Measurements from ENCODE around the gene FMO3. TPM values are rescaled to one million over a fixed set of nuclear protein-coding genes. Genes with fewer than 3 reads are reported as not detected.

Gene FMO3
- total RNA-seq, 1 donor from 2014 or later = not detected

DNA sequence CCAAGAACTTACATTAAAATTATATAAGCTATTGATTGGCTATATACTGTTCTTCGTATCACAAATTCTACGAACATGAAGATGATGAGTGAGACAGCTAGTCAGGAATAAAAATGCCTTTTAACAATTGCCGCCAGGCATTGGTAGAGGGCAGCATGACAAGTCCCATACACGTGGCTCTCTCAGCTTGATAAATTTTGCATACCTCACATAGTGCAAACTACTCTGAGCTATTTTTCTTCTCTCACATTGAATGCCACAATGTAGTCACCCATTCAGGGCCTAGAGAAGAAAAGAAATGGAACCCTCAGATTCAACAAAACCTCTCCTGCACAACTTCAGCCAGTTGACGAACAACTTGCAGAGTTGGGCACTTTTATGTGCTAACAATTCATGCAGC is 67.4 kb downstream of the FMO3 start:
- no peak overlapping the region for H3K27ac Mint-ChIP-seq
- H3K9me3 Mint-ChIP-seq = no peaks in the 10 kb centered on the region
- no peak for DNase-seq
- no peaks in the 10 kb centered on the region for H3K27me3 Mint-ChIP-seq
- H3K4me3 Mint-ChIP-seq = no peak overlapping the region
- H3K36me3 Mint-ChIP-seq (ENCODE audit: low read depth) = no peaks in the 10 kb centered on the region
- intact Hi-C loops (cut with micrococcal nuclease) = no loop called here
- no peaks in the 10 kb centered on the region for H3K4me1 Mint-ChIP-seq

DNA sequence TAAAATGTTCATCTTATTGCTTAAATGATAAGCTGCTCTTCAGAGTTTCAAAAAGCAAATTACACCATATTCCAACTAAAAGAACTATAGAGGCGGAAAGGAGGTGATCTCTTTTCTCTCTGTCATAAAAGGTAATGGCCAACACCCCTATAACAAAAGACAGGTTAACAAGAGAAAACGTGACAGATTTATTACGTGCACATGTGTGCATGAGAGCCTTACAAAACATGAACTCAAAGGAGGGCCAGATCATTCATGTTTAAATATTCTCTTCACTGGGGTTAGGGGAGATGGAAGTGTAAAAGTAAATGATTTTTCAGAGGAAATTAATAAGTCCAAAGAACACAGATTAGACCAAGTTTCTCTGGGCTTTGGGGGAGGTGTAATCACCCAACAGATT is 67.8 kb downstream of the FMO3 start:
- H3K27me3 Mint-ChIP-seq = no peaks in the 10 kb centered on the region
- H3K9me3 Mint-ChIP-seq = no peaks in the 10 kb centered on the region
- no peaks in the 10 kb centered on the region for H3K4me1 Mint-ChIP-seq
- H3K36me3 Mint-ChIP-seq (ENCODE audit: low read depth) = no peaks in the 10 kb centered on the region
- intact Hi-C loops (cut with micrococcal nuclease) = no loop called here
- H3K27ac Mint-ChIP-seq = no peak overlapping the region
- no peak for DNase-seq
- H3K4me3 Mint-ChIP-seq = no peak overlapping the region

DNA sequence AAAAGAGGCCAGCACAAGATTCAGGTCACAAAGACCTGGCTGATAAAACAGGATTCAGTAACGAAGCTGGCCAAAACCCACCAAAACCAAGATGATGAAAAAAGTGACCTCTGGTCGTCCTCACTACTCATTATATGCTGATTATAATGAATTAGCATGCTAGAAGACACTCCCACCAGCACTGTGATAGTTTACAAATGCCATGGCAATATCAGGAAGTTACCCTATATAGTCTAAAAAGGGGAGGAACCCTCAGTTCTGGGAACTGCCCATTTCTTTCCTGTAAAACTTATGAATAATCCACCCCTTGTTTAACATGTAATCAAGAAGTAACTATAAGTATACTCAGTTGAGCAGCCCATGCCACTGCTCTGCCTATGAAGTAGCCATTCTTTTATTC is 68.4 kb downstream of the FMO3 start:
- H3K4me3 Mint-ChIP-seq = no peak overlapping the region
- no peaks in the 10 kb centered on the region for H3K4me1 Mint-ChIP-seq
- no peaks in the 10 kb centered on the region for H3K36me3 Mint-ChIP-seq (ENCODE audit: low read depth)
- H3K9me3 Mint-ChIP-seq = no peaks in the 10 kb centered on the region
- intact Hi-C loops (cut with micrococcal nuclease) = no loop called here
- no peaks in the 10 kb centered on the region for H3K27me3 Mint-ChIP-seq
- no peak for DNase-seq
- H3K27ac Mint-ChIP-seq = no peak overlapping the region

DNA sequence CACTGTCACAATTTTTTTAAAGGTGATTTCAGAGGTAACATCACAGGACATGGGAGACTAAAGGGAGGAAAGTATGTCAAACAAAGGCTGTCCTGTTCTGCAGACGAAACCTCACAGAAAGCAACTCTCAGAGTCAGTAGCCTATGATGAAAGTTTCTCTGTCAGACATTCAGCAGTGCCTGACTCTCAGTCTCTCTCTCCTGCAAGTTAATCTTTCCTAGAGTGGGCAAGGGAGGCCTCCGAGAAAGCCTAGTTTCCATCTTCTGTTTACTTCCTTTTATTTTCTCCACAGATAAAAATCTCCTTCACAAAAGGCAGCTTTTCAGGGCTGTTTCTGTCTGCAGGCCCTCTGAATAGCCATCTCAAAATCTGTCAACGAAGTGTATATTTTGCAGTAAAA is 69.5 kb downstream of the FMO3 start:
- Mint-ChIP-seq H3K4me3 (no peak overlapping the region), H3K9me3 (no peaks in the 10 kb centered on the region), H3K4me1 (no peaks in the 10 kb centered on the region), H3K36me3 (ENCODE audit: low read depth) (no peaks in the 10 kb centered on the region), H3K27me3 (no peaks in the 10 kb centered on the region), H3K27ac (no peak overlapping the region)
- DNase-seq = no peak
- intact Hi-C loops (cut with micrococcal nuclease) = no loop called here

DNA sequence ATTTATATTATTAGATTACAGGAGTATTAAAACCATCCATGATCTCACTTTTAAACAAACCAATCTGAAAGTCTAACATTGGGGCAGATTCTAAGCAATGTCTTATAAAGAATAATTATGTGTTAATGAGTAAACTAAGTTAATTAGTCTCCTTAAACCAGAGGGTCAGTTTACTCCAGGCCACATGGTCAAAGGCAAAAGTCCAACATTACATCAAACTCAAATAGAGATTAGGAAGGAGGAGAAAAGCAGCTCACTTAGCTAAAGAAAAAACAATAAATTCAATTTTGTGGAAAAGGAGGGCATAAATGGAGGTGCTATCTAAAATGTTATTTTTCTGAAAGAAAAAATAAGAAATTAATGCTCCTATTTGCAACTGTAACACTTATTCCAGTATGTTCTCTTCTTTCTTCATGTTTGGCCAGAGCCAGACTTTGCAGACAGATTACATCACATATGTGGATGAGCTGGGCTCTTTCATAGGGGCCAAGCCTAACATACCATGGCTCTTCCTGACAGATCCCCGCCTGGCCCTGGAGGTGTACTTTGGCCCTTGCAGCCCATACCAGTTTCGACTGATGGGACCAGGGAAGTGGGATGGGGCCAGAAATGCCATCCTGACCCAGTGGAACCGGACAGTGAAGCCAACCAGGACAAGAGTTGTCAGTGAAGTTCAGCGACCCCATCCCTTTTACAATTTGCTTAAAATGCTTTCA is 70.1 kb downstream of the FMO3 start:
- Mint-ChIP-seq H3K36me3 (ENCODE audit: low read depth) (no peaks in the 10 kb centered on the region), H3K4me1 (no peaks in the 10 kb centered on the region), H3K9me3 (no peaks in the 10 kb centered on the region), H3K4me3 (no peak overlapping the region), H3K27ac (no peak overlapping the region), H3K27me3 (no peaks in the 10 kb centered on the region)
- intact Hi-C loops (cut with micrococcal nuclease) = no loop called here
- DNase-seq = no peak

DNA sequence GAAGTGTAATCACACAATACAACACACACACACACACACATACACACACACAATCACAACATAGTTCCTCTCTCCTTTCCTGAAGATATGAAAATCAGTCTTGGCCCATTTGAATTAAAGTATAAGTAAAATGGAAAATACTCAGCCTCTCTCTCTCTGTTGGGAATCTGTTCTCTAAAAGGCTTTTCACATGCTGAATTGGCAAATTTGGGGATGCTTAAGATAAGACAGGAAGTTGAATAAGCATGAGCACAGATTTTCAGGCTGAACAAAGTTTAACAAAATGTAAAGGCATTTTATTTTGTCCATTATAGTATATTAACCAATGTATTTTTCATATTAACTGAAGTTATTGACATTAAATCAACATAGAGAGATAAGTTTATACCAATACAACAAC is 70.7 kb downstream of the FMO3 start:
- Mint-ChIP-seq H3K9me3 (no peaks in the 10 kb centered on the region), H3K27me3 (no peaks in the 10 kb centered on the region), H3K27ac (no peak overlapping the region), H3K36me3 (ENCODE audit: low read depth) (no peaks in the 10 kb centered on the region), H3K4me3 (no peak overlapping the region), H3K4me1 (no peaks in the 10 kb centered on the region)
- intact Hi-C loops (cut with micrococcal nuclease) = no loop called here
- DNase-seq = no peak

DNA sequence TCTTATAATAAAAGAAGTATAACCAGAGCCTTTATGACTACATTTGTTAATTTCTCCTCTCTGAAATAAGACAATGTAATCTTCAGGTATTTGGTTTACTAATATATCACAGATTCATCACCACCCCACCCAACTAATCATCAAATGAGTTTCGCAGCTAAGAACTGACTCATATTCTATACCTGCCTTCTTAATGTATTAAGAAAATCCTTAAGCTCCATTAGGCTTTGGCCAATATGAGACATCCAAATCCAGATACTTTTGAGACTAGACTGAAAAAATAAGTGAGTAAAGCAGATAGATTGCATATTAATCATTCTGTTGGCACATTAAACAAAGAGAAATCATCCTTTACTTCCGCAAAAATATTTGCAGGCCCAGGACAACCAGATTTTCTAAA is 75.7 kb downstream of the FMO3 start:
- H3K9me3 Mint-ChIP-seq = no peaks in the 10 kb centered on the region
- no peaks in the 10 kb centered on the region for H3K36me3 Mint-ChIP-seq (ENCODE audit: low read depth)
- no peak overlapping the region for H3K27ac Mint-ChIP-seq
- peaks cover 2% of the 10 kb centered on the region for H3K27me3 Mint-ChIP-seq
- no peak for DNase-seq
- H3K4me1 Mint-ChIP-seq = no peaks in the 10 kb centered on the region
- no peak overlapping the region for H3K4me3 Mint-ChIP-seq
- intact Hi-C loops (cut with micrococcal nuclease) = no loop called here

Other genes with a start within 250 kb of the FMO3 start
- gene MROH9, start 155.4 kb upstream of the FMO3 start, total RNA-seq = not detected in 2 replicates
- not detected in 2 replicates for gene FMO2, start 94.4 kb downstream of the FMO3 start, total RNA-seq
- gene FMO1, start 157.6 kb downstream of the FMO3 start, total RNA-seq = not detected in 2 replicates
- gene FMO4, start 223.3 kb downstream of the FMO3 start, total RNA-seq = 1.0 and 1.8 TPM in 2 replicates